Endothelial cell of umbilical vein (primary cell): ENCODE measurements around the gene ATXN2L.

Experiments used
- CTCF ChIP-seq, 2 donors: IDR thresholded peaks; 1 replicate in 1 of 2; 2 replicates in 1 of 2; pipeline ENCODE4 v1.5.1; 2011; ENCODE audit warnings: low read length in 2 of 2, mild to moderate bottlenecking in 2 of 2, moderate library complexity in 2 of 2, control low read depth in 1 of 2, inconsistent platforms in 1 of 2, low read depth in 1 of 2; ENCODE audit not compliant: insufficient read depth in 1 of 2; ENCODE audit errors: extremely low read depth in 1 of 2
- EZH2 ChIP-seq: IDR thresholded peaks from 2 replicates; pipeline ENCODE4 v1.6.1; 2012; ENCODE audit warnings: borderline replicate concordance, low read depth, mild to moderate bottlenecking, moderate library complexity, low read length, inconsistent platforms; ENCODE audit not compliant: severe bottlenecking
- FOS ChIP-seq: IDR thresholded peaks from 2 replicates; pipeline ENCODE4 v1.6.1; 2011; ENCODE audit warnings: mild to moderate bottlenecking, low read length, moderate library complexity, borderline replicate concordance; ENCODE audit not compliant: insufficient read depth
- MAX ChIP-seq: IDR thresholded peaks from 2 replicates; pipeline ENCODE4 v1.6.1; 2011; ENCODE audit not compliant: insufficient read depth, insufficient read length
- POLR2A ChIP-seq: IDR thresholded peaks from 2 replicates; pipeline ENCODE4 v1.6.1; 2012; ENCODE audit warnings: low read depth, mild to moderate bottlenecking, control low read depth, low read length
- POLR2AphosphoS5 ChIP-seq: IDR thresholded peaks from 2 replicates; pipeline ENCODE4 v1.6.1; 2012; ENCODE audit warnings: low read depth, mild to moderate bottlenecking, control low read depth, low read length, moderate library complexity; ENCODE audit not compliant: insufficient read depth

GRCh38 chr16:28865722-28866453 lies 43.1 kb downstream of the ATXN2L start:
- no peak for TF ChIP-seq CTCF (IDR thresholded peaks at IDR 0.05; ENCODE audit: extremely low read depth in 1 of 2, insufficient read depth in 1 of 2, low read depth in 1 of 2, low read length in 2 of 2)
- no peak for TF ChIP-seq POLR2AphosphoS5
- no peak for TF ChIP-seq MAX
- no peak for TF ChIP-seq POLR2A
- no peak for TF ChIP-seq EZH2
- no peak for TF ChIP-seq FOS
